Esophagus squamous epithelium (tissue), 5 donors: ENCODE measurements around the gene TBCD. TPM values are rescaled to one million over a fixed set of nuclear protein-coding genes. Genes with fewer than 3 reads are reported as not detected.

Experiments used
- DNase-seq: peaks from one replicate; lab custom pipeline; 2025; lab: John Stamatoyannopoulos, UW
- H3K27ac ChIP-seq, 4 donors: fragments of 200-600 bp; sonication (generic); one replicate each; pipeline ENCODE4 v1.5.1; 2016 to 2019; ENCODE audit warnings: mild to moderate bottlenecking in 1 of 4
- H3K27me3 ChIP-seq, 4 donors: fragments of 200-600 bp; sonication (generic); 1 replicate in 3 of 4; 2 replicates in 1 of 4; pipeline versions ENCODE4 v1.5.1 to v1.6.0; 2017 to 2021; ENCODE audit warnings: antibody characterized with exemption in 1 of 4
- H3K36me3 ChIP-seq, 3 donors: fragments of 200-600 bp; sonication (generic); one replicate each; pipeline ENCODE4 v1.5.1; 2016 to 2019
- H3K4me1 ChIP-seq, 3 donors: fragments of 200-600 bp; sonication (generic); one replicate each; pipeline ENCODE4 v1.5.1; 2017 to 2019
- H3K4me3 ChIP-seq, 4 donors: fragments of 200-600 bp; sonication (generic); 1 replicate in 3 of 4; 2 replicates in 1 of 4; pipeline ENCODE4 v1.5.1; 2016 to 2019; ENCODE audit warnings: mild to moderate bottlenecking in 2 of 4, moderate library complexity in 1 of 4
- H3K9me3 ChIP-seq, 3 donors: fragments of 200-600 bp; sonication (generic); one replicate each; pipeline ENCODE4 v1.5.1; 2016 to 2019
- POLR2A ChIP-seq, 4 donors: fragments of 450-650 bp; IDR thresholded peaks; one replicate each; pipeline ENCODE4 v1.6.1; 2017; ENCODE audit warnings: antibody characterized with exemption in 4 of 4, mild to moderate bottlenecking in 4 of 4, moderate library complexity in 3 of 4
- WGBS, 2 donors: methylation state at CpG; one replicate each; pipeline ENCODE4 v1.1.5; 2018; 5-methylcytosine and 5-hydroxymethylcytosine counted together
- intact Hi-C: fragments of 100-400 bp; cut with DNase I; formaldehyde crosslinking; loops from one replicate; pipeline ENCODE4 v1.15.0; 2022
- total RNA-seq, 4 donors: library from RNA; depleted of rRNA; stranded (reverse); fragments of >200 nt; gene quantifications; one replicate each; pipeline ENCODE4 v1.1.0, GENCODE V29; 2016
- TF ChIP-seq, protein P1 (sequence below), 6 experiments: fragments of 450-650 bp in 4 of 6; fragments of 200-600 bp in 2 of 6; sonication (generic) in 2 of 6; IDR thresholded peaks; one replicate each; pipeline ENCODE4 v1.5.1; 2016 to 2019; ENCODE audit warnings: antibody characterized with exemption in 6 of 6, mild to moderate bottlenecking in 4 of 6, moderate library complexity in 4 of 6
- donor health status: DM: yes; HTN: yes; CAD: no.

Gene TBCD
- total RNA-seq, 4 donors from 2014 or later, result 38.8 to 58.3 (median 55.0) TPM

DNA sequence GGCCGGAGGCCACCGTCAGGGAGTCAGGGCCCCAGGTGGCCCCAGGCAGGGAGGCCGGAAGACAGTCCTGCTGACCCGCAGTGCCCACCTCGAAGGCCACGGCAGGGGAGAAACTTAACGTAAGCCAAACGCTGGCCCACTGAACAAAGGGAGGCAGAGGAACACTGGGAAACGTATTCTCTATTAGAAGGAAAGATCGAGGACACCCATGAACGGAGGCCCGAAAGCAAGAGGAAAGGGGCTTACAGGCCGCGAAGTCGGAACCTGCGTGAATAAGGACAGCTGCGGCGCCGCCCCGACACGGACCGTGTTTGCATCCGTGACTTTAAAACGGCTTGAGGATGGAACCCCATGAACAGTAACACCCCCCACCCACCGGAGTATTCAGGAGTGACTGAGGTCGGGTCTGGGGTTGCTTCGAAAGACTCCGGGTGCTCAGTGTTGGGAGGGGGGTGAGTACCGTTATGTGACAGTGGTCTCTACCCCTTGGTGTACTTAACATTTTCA, 225.2 kb downstream of the TBCD start:
- Histone ChIP-seq H3K4me3 (no peak overlapping the region), H3K27ac (no peak overlapping the region), H3K4me1 (no peaks in the 10 kb centered on the region), H3K9me3 (no peaks in the 10 kb centered on the region), H3K27me3 (no peaks in the 10 kb centered on the region), H3K36me3 (no peaks in the 10 kb centered on the region)
- TF ChIP-seq, protein P1, sequence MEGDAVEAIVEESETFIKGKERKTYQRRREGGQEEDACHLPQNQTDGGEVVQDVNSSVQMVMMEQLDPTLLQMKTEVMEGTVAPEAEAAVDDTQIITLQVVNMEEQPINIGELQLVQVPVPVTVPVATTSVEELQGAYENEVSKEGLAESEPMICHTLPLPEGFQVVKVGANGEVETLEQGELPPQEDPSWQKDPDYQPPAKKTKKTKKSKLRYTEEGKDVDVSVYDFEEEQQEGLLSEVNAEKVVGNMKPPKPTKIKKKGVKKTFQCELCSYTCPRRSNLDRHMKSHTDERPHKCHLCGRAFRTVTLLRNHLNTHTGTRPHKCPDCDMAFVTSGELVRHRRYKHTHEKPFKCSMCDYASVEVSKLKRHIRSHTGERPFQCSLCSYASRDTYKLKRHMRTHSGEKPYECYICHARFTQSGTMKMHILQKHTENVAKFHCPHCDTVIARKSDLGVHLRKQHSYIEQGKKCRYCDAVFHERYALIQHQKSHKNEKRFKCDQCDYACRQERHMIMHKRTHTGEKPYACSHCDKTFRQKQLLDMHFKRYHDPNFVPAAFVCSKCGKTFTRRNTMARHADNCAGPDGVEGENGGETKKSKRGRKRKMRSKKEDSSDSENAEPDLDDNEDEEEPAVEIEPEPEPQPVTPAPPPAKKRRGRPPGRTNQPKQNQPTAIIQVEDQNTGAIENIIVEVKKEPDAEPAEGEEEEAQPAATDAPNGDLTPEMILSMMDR (IDR thresholded peaks at IDR 0.05), result no peak
- no peak for TF ChIP-seq POLR2A (IDR thresholded peaks at IDR 0.05)
- intact Hi-C loops, result no loop called here
- DNase-seq, result no peak
- 91 to 94% methylated on average over 22 of the region's 29 CpGs for WGBS, 2 donors

DNA sequence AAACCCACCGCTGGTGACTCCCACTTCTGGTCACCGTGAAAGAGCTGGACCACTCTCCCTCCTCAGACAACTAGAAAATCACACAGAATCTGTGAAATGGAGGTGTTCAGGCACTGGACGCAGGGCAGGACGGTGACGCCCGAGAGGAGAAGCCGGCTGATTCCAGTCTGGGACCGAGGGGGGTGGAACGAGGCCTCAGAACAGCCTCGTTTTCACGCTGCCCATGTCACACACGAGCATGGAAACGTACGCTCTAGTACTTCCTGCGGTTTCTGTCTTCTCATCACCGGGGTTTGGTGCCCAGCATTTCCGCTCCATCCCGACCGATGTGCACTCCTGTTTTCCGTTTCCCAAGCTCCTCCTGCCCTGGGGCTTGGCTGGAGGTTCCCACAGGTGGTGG, 225.7 kb downstream of the TBCD start:
- WGBS, 2 donors, result 86 to 95% methylated on average over 15 to 20 of the region's 20 CpGs
- H3K36me3 ChIP-seq, result no peaks in the 10 kb centered on the region
- H3K27me3 ChIP-seq, result no peaks in the 10 kb centered on the region
- intact Hi-C loops, result no loop called here
- H3K27ac ChIP-seq, result no peak overlapping the region
- H3K4me3 ChIP-seq, result no peak overlapping the region
- no peaks in the 10 kb centered on the region for H3K4me1 ChIP-seq
- H3K9me3 ChIP-seq, result no peaks in the 10 kb centered on the region
- TF ChIP-seq POLR2A (IDR thresholded peaks at IDR 0.05), result no peak
- no peak for DNase-seq

DNA sequence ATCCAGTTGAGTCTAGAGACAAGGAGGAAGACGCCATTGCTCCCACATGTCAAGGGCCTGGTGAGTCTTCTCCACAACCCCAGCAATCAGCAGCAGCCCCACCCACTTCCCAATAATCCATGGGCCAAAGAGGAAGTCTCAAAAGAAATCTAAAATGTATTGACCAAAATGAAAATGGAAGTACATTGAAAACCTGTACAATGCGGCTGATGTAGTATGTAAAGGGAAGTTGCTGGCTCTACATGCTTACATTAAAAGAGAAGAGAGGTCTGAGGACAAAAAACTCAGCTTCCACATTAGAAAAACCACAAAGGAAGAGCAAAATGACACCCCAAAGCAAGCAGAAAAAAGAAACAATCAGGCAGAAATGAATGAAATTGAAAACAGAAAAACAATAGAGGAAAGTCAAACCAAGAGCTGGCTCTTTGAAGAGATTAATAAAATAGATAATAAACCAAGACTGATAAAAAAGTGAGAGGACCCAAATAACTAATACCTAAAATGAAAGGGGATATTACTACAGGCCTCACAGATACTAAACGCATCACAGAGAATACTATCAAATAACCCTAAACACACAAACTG, 227.0 kb downstream of the TBCD start:
- Histone ChIP-seq H3K36me3 (no peaks in the 10 kb centered on the region), H3K27ac (no peak overlapping the region), H3K27me3 (no peaks in the 10 kb centered on the region), H3K9me3 (no peaks in the 10 kb centered on the region), H3K4me3 (no peak overlapping the region), H3K4me1 (no peaks in the 10 kb centered on the region)
- TF ChIP-seq POLR2A (IDR thresholded peaks at IDR 0.05), result no peak
- TF ChIP-seq, protein P1 (IDR thresholded peaks at IDR 0.05), result no peak
- intact Hi-C loops, result no loop called here
- WGBS, 2 donors, result 63 to 83% methylated on average over 3 of the region's 3 CpGs
- no peak for DNase-seq

DNA sequence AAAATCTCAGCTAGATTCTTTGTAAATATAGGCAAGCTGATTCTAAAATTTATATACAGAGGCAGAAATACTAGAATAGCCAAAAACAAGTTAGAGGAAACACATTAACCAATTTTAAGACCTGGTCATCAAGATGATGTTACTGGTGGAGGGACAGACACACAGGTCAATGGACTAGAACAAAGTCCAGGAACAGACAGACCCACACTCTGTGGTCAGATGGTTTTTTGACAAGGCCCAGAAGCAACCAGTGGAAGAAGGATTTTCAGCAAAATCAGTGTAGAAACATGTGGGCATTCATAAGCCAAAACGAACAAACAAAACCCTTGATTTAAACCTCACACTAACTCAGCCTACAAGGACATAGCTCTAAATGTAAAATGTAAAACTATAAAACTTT, 227.9 kb downstream of the TBCD start:
- H3K27me3 ChIP-seq, result no peaks in the 10 kb centered on the region
- no peaks in the 10 kb centered on the region for H3K4me1 ChIP-seq
- intact Hi-C loops, result no loop called here
- H3K4me3 ChIP-seq, result no peak overlapping the region
- DNase-seq, result no peak
- no peaks in the 10 kb centered on the region for H3K9me3 ChIP-seq
- H3K27ac ChIP-seq, result no peak overlapping the region
- TF ChIP-seq, protein P1 (IDR thresholded peaks at IDR 0.05), result no peak
- TF ChIP-seq POLR2A (IDR thresholded peaks at IDR 0.05), result no peak
- no peaks in the 10 kb centered on the region for H3K36me3 ChIP-seq
- WGBS, 2 donors, result 78 to 88% methylated on average over 1 of the region's 1 CpG

DNA sequence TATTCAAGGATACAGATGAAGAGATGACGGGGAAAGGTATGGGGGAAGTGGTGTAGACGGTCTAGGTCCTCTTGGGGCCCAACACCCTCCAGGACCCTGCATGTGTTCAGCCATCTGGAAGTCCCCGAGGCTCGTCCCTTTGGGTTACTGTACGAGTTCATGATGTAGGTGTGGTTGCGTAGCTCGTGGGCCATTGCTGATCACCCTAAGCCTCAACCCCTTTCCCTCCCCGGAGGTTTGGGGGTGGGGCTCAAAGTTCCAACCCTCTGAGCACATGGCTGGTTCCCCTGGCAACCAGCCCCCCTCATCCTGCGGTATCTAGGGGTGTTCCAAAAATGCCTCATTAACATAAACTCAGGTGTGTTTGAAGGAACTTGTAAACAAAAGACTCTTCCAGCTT, 228.8 kb downstream of the TBCD start:
- no peak for DNase-seq
- H3K4me3 ChIP-seq, result no peak overlapping the region
- H3K27me3 ChIP-seq, result no peaks in the 10 kb centered on the region
- no peaks in the 10 kb centered on the region for H3K36me3 ChIP-seq
- no peak overlapping the region for H3K27ac ChIP-seq
- no peaks in the 10 kb centered on the region for H3K9me3 ChIP-seq
- H3K4me1 ChIP-seq, result peaks cover 0 to 3% (median 0%) of the 10 kb centered on the region in 3 donors
- 78 to 83% methylated on average over 7 to 8 of the region's 9 CpGs for WGBS, 2 donors
- TF ChIP-seq, protein P1 (IDR thresholded peaks at IDR 0.05), result no peak
- no peak for TF ChIP-seq POLR2A (IDR thresholded peaks at IDR 0.05)
- intact Hi-C loops, result no loop called here
